Esophagus muscularis mucosa (tissue), 4 donors: ENCODE data around the gene MBD3L2. TPM values are rescaled to one million over a fixed set of nuclear protein-coding genes. Genes with fewer than 3 reads are reported as not detected.

Experiments
- DNase-seq: peaks from one replicate; pipeline ENCODE4 v3.0.0-alpha.2; 2017; ENCODE audit errors: extremely low spot score
- H3K27ac ChIP-seq, 4 donors: fragments of 200-600 bp; sonication (generic); replicated peaks in 1 of 4; 1 replicate in 3 of 4; 2 replicates in 1 of 4; pipeline ENCODE4 v1.5.1; 2016 to 2019; ENCODE audit warnings: mild to moderate bottlenecking in 1 of 4
- H3K27me3 ChIP-seq, 4 donors: fragments of 200-600 bp; sonication (generic); one replicate each; pipeline versions ENCODE4 v1.5.1 to v1.6.0; 2016 to 2019
- H3K36me3 ChIP-seq, 4 donors: fragments of 200-600 bp; sonication (generic); one replicate each; pipeline ENCODE4 v1.5.1; 2016 to 2019
- H3K4me1 ChIP-seq, 4 donors: fragments of 200-600 bp; sonication (generic); one replicate each; pipeline ENCODE4 v1.5.1; 2016 to 2019
- H3K4me3 ChIP-seq, 4 donors: fragments of 200-600 bp; sonication (generic); 1 replicate in 2 of 4; 2 replicates in 2 of 4; pipeline ENCODE4 v1.5.1; 2016 to 2019; ENCODE audit warnings: mild to moderate bottlenecking in 4 of 4, moderate library complexity in 1 of 4
- H3K9me3 ChIP-seq, 4 donors: fragments of 200-600 bp; sonication (generic); 1 replicate in 3 of 4; 2 replicates in 1 of 4; pipeline ENCODE4 v1.5.1; 2016 to 2019
- CTCF ChIP-seq, 3 experiments: fragments of 200-600 bp in 2 of 3; fragments of 450-650 bp in 1 of 3; sonication (generic) in 2 of 3; IDR thresholded peaks; one replicate each; pipeline ENCODE4 v1.5.1; 2017 to 2019; ENCODE audit warnings: antibody characterized with exemption in 3 of 3, mild to moderate bottlenecking in 2 of 3, moderate library complexity in 1 of 3
- EP300 ChIP-seq: sonication (generic); formaldehyde crosslinking; IDR thresholded peaks from one replicate; pipeline ENCODE4 v1.6.1; 2017; ENCODE audit warnings: antibody characterized with exemption
- POLR2A ChIP-seq: fragments of 450-650 bp; IDR thresholded peaks from one replicate; pipeline ENCODE4 v1.6.1; 2017; ENCODE audit warnings: antibody characterized with exemption, moderate library complexity, mild to moderate bottlenecking, low read depth
- POLR2AphosphoS5 ChIP-seq, 2 donors: sonication (generic); formaldehyde crosslinking; IDR thresholded peaks; one replicate each; pipeline ENCODE4 v1.6.1; 2017; ENCODE audit warnings: antibody characterized with exemption in 2 of 2
- WGBS: methylation state at CpG from one replicate; pipeline ENCODE4 v1.1.5; 2018; 5-methylcytosine and 5-hydroxymethylcytosine counted together
- intact Hi-C: fragments of 100-400 bp; cut with DNase I; formaldehyde crosslinking; loops from one replicate; pipeline ENCODE4 v1.15.1; 2023
- total RNA-seq, 4 donors: library from RNA; depleted of rRNA; stranded (reverse); fragments of >200 nt; gene quantifications; one replicate each; pipeline versions ENCODE4 v1.1.0 to v1.2.1, GENCODE V29; 2016

MBD3L2 gene
- total RNA-seq, 4 donors from 2014 or later: not detected

- 93% methylated on average over 6 of the region's 6 CpGs for WGBS
- peaks cover 26 to 66% (median 52%) of the 10 kb centered on the region in 4 donors for H3K9me3 ChIP-seq
- intact Hi-C loops: no loop called here
- no peak for DNase-seq
- peaks cover 0 to 3% (median under 1%) of the 10 kb centered on the region in 4 donors for H3K4me1 ChIP-seq
- TF ChIP-seq EP300: no peak
- TF ChIP-seq POLR2AphosphoS5 (IDR thresholded peaks at IDR 0.05): no peak
- no peak for TF ChIP-seq POLR2A
- TF ChIP-seq CTCF (IDR thresholded peaks at IDR 0.05): no peak
- no peak overlapping the region for H3K27ac ChIP-seq
- H3K36me3 ChIP-seq: peaks cover 98 to 100% (median 99%) of the 10 kb centered on the region in 4 donors
- no peaks in the 10 kb centered on the region for H3K27me3 ChIP-seq
- H3K4me3 ChIP-seq: no peak overlapping the region
Observed at GRCh38 chr19:7076151-7076550, 27.0 kb downstream of the MBD3L2 start.

GRCh38 chr19:7078008-7078407, 28.9 kb downstream of the MBD3L2 start:
- Histone ChIP-seq H3K4me3 (no peak overlapping the region), H3K36me3 (peaks cover 99 to 100% (median 100%) of the 10 kb centered on the region in 4 donors), H3K9me3 (peaks cover 37 to 85% (median 71%) of the 10 kb centered on the region in 4 donors), H3K4me1 (no peaks in the 10 kb centered on the region), H3K27me3 (no peaks in the 10 kb centered on the region), H3K27ac (no peak overlapping the region)
- no peak for DNase-seq
- WGBS: 96% methylated on average over 2 of the region's 2 CpGs
- TF ChIP-seq EP300: no peak
- TF ChIP-seq CTCF (IDR thresholded peaks at IDR 0.05): no peak
- no peak for TF ChIP-seq POLR2AphosphoS5 (IDR thresholded peaks at IDR 0.05)
- no peak for TF ChIP-seq POLR2A
- intact Hi-C loops: no loop called here

GRCh38 chr19:7083076-7083956, 34.2 kb downstream of the MBD3L2 start:
- no peak for DNase-seq
- H3K36me3 ChIP-seq: peaks cover 64 to 73% (median 68%) of the 10 kb centered on the region in 4 donors
- H3K27ac ChIP-seq: no peak overlapping the region
- TF ChIP-seq CTCF (IDR thresholded peaks at IDR 0.05) (no peak), EP300 (no peak), POLR2AphosphoS5 (IDR thresholded peaks at IDR 0.05) (no peak), POLR2A (no peak)
- H3K27me3 ChIP-seq: no peaks in the 10 kb centered on the region
- peaks cover 39 to 100% (median 96%) of the 10 kb centered on the region in 4 donors for H3K9me3 ChIP-seq
- 95% methylated on average over 15 of the region's 15 CpGs for WGBS
- intact Hi-C loops: no loop called here
- no peaks in the 10 kb centered on the region for H3K4me1 ChIP-seq
- no peak overlapping the region for H3K4me3 ChIP-seq

- intact Hi-C loops: no loop called here
- no peak for DNase-seq
- Histone ChIP-seq H3K27me3 (no peaks in the 10 kb centered on the region), H3K4me3 (no peak overlapping the region), H3K4me1 (no peaks in the 10 kb centered on the region), H3K27ac (no peak overlapping the region), H3K36me3 (peaks cover 10 to 36% (median 24%) of the 10 kb centered on the region in 4 donors), H3K9me3 (peaks cover 10 to 89% (median 55%) of the 10 kb centered on the region in 4 donors)
- TF ChIP-seq POLR2A (no peak), POLR2AphosphoS5 (IDR thresholded peaks at IDR 0.05) (no peak), EP300 (no peak), CTCF (IDR thresholded peaks at IDR 0.05) (no peak)
- 96% methylated on average over 6 of the region's 6 CpGs for WGBS
Observed at GRCh38 chr19:7088999-7089398, 39.9 kb downstream of the MBD3L2 start.
